ENCODE results near the gene TSPAN9.

The TSPAN9 gene

GRCh38 chr12:3244219-3244750 lies 167.1 kb downstream of the TSPAN9 start:
- DNase-seq (ENCODE audit: extremely low read depth, low read depth) = no peak
- no peak for TF ChIP-seq CTCF (IDR thresholded peaks at IDR 0.05; ENCODE audit: low read depth, low read length)

- TF ChIP-seq CTCF (IDR thresholded peaks at IDR 0.05; ENCODE audit: low read depth, low read length) = no peak
- no peak for DNase-seq (ENCODE audit: extremely low read depth, low read depth)
These were observed 169.1 kb downstream of the TSPAN9 start for GRCh38 chr12:3246253-3246652.

- DNase-seq (ENCODE audit: extremely low read depth, low read depth) = no peak
- no peak for TF ChIP-seq CTCF (IDR thresholded peaks at IDR 0.05; ENCODE audit: low read depth, low read length)
These were observed 169.9 kb downstream of the TSPAN9 start for GRCh38 chr12:3247077-3247476.

- DNase-seq (ENCODE audit: extremely low read depth, low read depth) = no peak
- no peak for TF ChIP-seq CTCF (IDR thresholded peaks at IDR 0.05; ENCODE audit: low read depth, low read length)
These were observed 170.5 kb downstream of the TSPAN9 start for GRCh38 chr12:3247629-3248161.

GRCh38 chr12:3249081-3249800 lies 172.1 kb downstream of the TSPAN9 start:
- no peak for TF ChIP-seq CTCF (IDR thresholded peaks at IDR 0.05; ENCODE audit: low read depth, low read length)
- no peak for DNase-seq (ENCODE audit: extremely low read depth, low read depth)

GRCh38 chr12:3250034-3250433 lies 172.9 kb downstream of the TSPAN9 start:
- DNase-seq (ENCODE audit: extremely low read depth, low read depth) = no peak
- TF ChIP-seq CTCF (IDR thresholded peaks at IDR 0.05; ENCODE audit: low read depth, low read length) = no peak

GRCh38 chr12:3250576-3250975 lies 173.4 kb downstream of the TSPAN9 start:
- no peak for DNase-seq (ENCODE audit: extremely low read depth, low read depth)
- TF ChIP-seq CTCF (IDR thresholded peaks at IDR 0.05; ENCODE audit: low read depth, low read length) = no peak
